ENCODE data around the gene ABHD3. TPM values are rescaled to one million over a fixed set of nuclear protein-coding genes. Genes with fewer than 3 reads are reported as not detected.
"Not testable (repeated sequence)": the region's sequence is repeated elsewhere in the genome, so short reads cannot be mapped to it uniquely, and the experiment has no call there.

ABHD3 gene
- total RNA-seq, 2 experiments from 2014 or later, result 18.1 to 18.8 TPM

- H3K4me3 Mint-ChIP-seq, result no peak overlapping the region
- H3K4me1 Mint-ChIP-seq, result peaks cover 12% of the 10 kb centered on the region
- no peaks in the 10 kb centered on the region for H3K9me3 Mint-ChIP-seq
- H3K27me3 Mint-ChIP-seq, result no peaks in the 10 kb centered on the region
- peaks cover 8% of the 10 kb centered on the region for H3K36me3 Mint-ChIP-seq
- H3K27ac Mint-ChIP-seq, result no peak overlapping the region
- peak; percentile 3 for DNase-seq
These were observed 22.1 kb downstream of the ABHD3 start for GRCh38 chr18:21682371-21683051.

- H3K27me3 Mint-ChIP-seq, result no peaks in the 10 kb centered on the region
- H3K9me3 Mint-ChIP-seq, result no peaks in the 10 kb centered on the region
- peaks cover 13% of the 10 kb centered on the region for H3K4me1 Mint-ChIP-seq
- H3K36me3 Mint-ChIP-seq, result peaks cover 7% of the 10 kb centered on the region
- no peak overlapping the region for H3K4me3 Mint-ChIP-seq
- no peak for DNase-seq
- H3K27ac Mint-ChIP-seq, result no peak overlapping the region
These were observed 24.4 kb downstream of the ABHD3 start for GRCh38 chr18:21680161-21680560.

GRCh38 chr18:21678859-21679258 lies 25.7 kb downstream of the ABHD3 start:
- Mint-ChIP-seq H3K4me3 (no peak overlapping the region), H3K9me3 (no peaks in the 10 kb centered on the region), H3K4me1 (peaks cover 10% of the 10 kb centered on the region), H3K27me3 (no peaks in the 10 kb centered on the region), H3K27ac (no peak overlapping the region), H3K36me3 (peaks cover 1% of the 10 kb centered on the region)
- DNase-seq, result no peak

- peak; percentile 35 for DNase-seq
- H3K27me3 Mint-ChIP-seq, H3K4me1 Mint-ChIP-seq, H3K4me3 Mint-ChIP-seq, H3K27ac Mint-ChIP-seq, H3K9me3 Mint-ChIP-seq, H3K36me3 Mint-ChIP-seq: not testable (repeated sequence)
These were observed 29.2 kb downstream of the ABHD3 start for GRCh38 chr18:21675354-21675753.

- H3K4me1 Mint-ChIP-seq, result peaks cover 4% of the 10 kb centered on the region
These were observed 31.9 kb downstream of the ABHD3 start for GRCh38 chr18:21672521-21673267.

GRCh38 chr18:21669736-21670285 lies 34.8 kb downstream of the ABHD3 start:
- no peak overlapping the region for H3K27ac Mint-ChIP-seq
- no peak overlapping the region for H3K4me3 Mint-ChIP-seq
- H3K4me1 Mint-ChIP-seq, result no peaks in the 10 kb centered on the region

More at GRCh38 chr18:21672521-21673267, 31.9 kb downstream of the ABHD3 start:
- H3K4me3 Mint-ChIP-seq, result no peak overlapping the region
- H3K36me3 Mint-ChIP-seq, result no peaks in the 10 kb centered on the region
- no peak overlapping the region for H3K27ac Mint-ChIP-seq
- no peak for DNase-seq
- no peaks in the 10 kb centered on the region for H3K9me3 Mint-ChIP-seq
- H3K27me3 Mint-ChIP-seq, result no peaks in the 10 kb centered on the region

GRCh38 chr18:21664069-21664468 lies 40.5 kb downstream of the ABHD3 start:
- no peak for DNase-seq
- H3K27ac Mint-ChIP-seq, result no peak overlapping the region
- H3K4me1 Mint-ChIP-seq, result no peaks in the 10 kb centered on the region
- H3K36me3 Mint-ChIP-seq, result peaks cover 3% of the 10 kb centered on the region
- H3K4me3 Mint-ChIP-seq, result no peak overlapping the region
- no peaks in the 10 kb centered on the region for H3K9me3 Mint-ChIP-seq
- H3K27me3 Mint-ChIP-seq, result no peaks in the 10 kb centered on the region

More at GRCh38 chr18:21669736-21670285, 34.8 kb downstream of the ABHD3 start:
- Mint-ChIP-seq H3K9me3 (no peaks in the 10 kb centered on the region), H3K36me3 (no peaks in the 10 kb centered on the region), H3K27me3 (no peaks in the 10 kb centered on the region)
- DNase-seq, result no peak

GRCh38 chr18:21663578-21663977 lies 41.0 kb downstream of the ABHD3 start:
- H3K4me3 Mint-ChIP-seq, result no peak overlapping the region
- DNase-seq, result no peak
- H3K9me3 Mint-ChIP-seq, result no peaks in the 10 kb centered on the region
- H3K36me3 Mint-ChIP-seq, result peaks cover 3% of the 10 kb centered on the region
- no peak overlapping the region for H3K27ac Mint-ChIP-seq
- H3K27me3 Mint-ChIP-seq, result no peaks in the 10 kb centered on the region
- no peaks in the 10 kb centered on the region for H3K4me1 Mint-ChIP-seq

GRCh38 chr18:21662581-21662980 lies 42.0 kb downstream of the ABHD3 start:
- Mint-ChIP-seq H3K27me3 (no peaks in the 10 kb centered on the region), H3K4me3 (no peak overlapping the region), H3K36me3 (peaks cover 3% of the 10 kb centered on the region), H3K4me1 (no peaks in the 10 kb centered on the region), H3K27ac (no peak overlapping the region), H3K9me3 (no peaks in the 10 kb centered on the region)
- no peak for DNase-seq

GRCh38 chr18:21660078-21660477 lies 44.5 kb downstream of the ABHD3 start:
- Mint-ChIP-seq H3K27ac (no peak overlapping the region), H3K4me3 (no peak overlapping the region), H3K9me3 (no peaks in the 10 kb centered on the region), H3K4me1 (no peaks in the 10 kb centered on the region), H3K27me3 (no peaks in the 10 kb centered on the region), H3K36me3 (peaks cover 4% of the 10 kb centered on the region)
- no peak for DNase-seq

GRCh38 chr18:21656402-21656801 lies 48.2 kb downstream of the ABHD3 start:
- Mint-ChIP-seq H3K27ac (no peak overlapping the region), H3K9me3 (peaks cover 3% of the 10 kb centered on the region), H3K4me1 (peaks cover 3% of the 10 kb centered on the region), H3K4me3 (no peak overlapping the region), H3K27me3 (no peaks in the 10 kb centered on the region), H3K36me3 (peaks cover 19% of the 10 kb centered on the region)
- DNase-seq, result no peak

GRCh38 chr18:21653361-21653760 lies 51.2 kb downstream of the ABHD3 start:
- no peak for DNase-seq
- no peak overlapping the region for H3K27ac Mint-ChIP-seq
- H3K27me3 Mint-ChIP-seq, result no peaks in the 10 kb centered on the region
- peaks cover 3% of the 10 kb centered on the region for H3K9me3 Mint-ChIP-seq
- H3K4me1 Mint-ChIP-seq, result peaks cover 3% of the 10 kb centered on the region
- H3K36me3 Mint-ChIP-seq, result peaks cover 19% of the 10 kb centered on the region
- no peak overlapping the region for H3K4me3 Mint-ChIP-seq

- Mint-ChIP-seq H3K4me3 (no peak overlapping the region), H3K36me3 (peaks cover 19% of the 10 kb centered on the region), H3K27me3 (no peaks in the 10 kb centered on the region), H3K4me1 (peaks cover 3% of the 10 kb centered on the region), H3K9me3 (peaks cover 3% of the 10 kb centered on the region), H3K27ac (no peak overlapping the region)
- no peak for DNase-seq
These were observed 52.5 kb downstream of the ABHD3 start for GRCh38 chr18:21652073-21652472.

GRCh38 chr18:21650311-21650710 lies 54.3 kb downstream of the ABHD3 start:
- H3K4me1 Mint-ChIP-seq, result peaks cover 3% of the 10 kb centered on the region
- peaks cover 18% of the 10 kb centered on the region for H3K36me3 Mint-ChIP-seq
- H3K9me3 Mint-ChIP-seq, result peaks cover 3% of the 10 kb centered on the region
- H3K4me3 Mint-ChIP-seq, result no peak overlapping the region
- H3K27ac Mint-ChIP-seq, result no peak overlapping the region
- no peaks in the 10 kb centered on the region for H3K27me3 Mint-ChIP-seq
- DNase-seq, result no peak

GRCh38 chr18:21640375-21640774 lies 64.2 kb downstream of the ABHD3 start:
- H3K27me3 Mint-ChIP-seq, H3K27ac Mint-ChIP-seq, H3K4me3 Mint-ChIP-seq, DNase-seq, H3K4me1 Mint-ChIP-seq, H3K9me3 Mint-ChIP-seq: not testable (repeated sequence)
- peaks cover 11% of the 10 kb centered on the region for H3K36me3 Mint-ChIP-seq
